Panc1 (cell line): ENCODE results near the gene RAB14.

ENCODE experiments used
- POLR2AphosphoS5 ChIP-seq: IDR thresholded peaks from 2 replicates; pipeline ENCODE4 v1.6.1; 2012; ENCODE audit warnings: mild to moderate bottlenecking, low read depth, low read length, moderate library complexity
- SIN3A ChIP-seq: IDR thresholded peaks from 2 replicates; pipeline ENCODE4 v1.6.1; 2012; ENCODE audit warnings: low read depth, mild to moderate bottlenecking, low read length, moderate library complexity, borderline replicate concordance; ENCODE audit not compliant: insufficient read depth
- TCF7L2 ChIP-seq: IDR thresholded peaks from 2 replicates; pipeline ENCODE4 v1.6.1; 2011; ENCODE audit warnings: mild to moderate bottlenecking, low read depth, low read length, inconsistent platforms
- TF ChIP-seq, protein P1 (sequence below): fragments of 450-650 bp; IDR thresholded peaks from 2 replicates; pipeline ENCODE4 v1.5.1; 2017; ENCODE audit warnings: mild to moderate bottlenecking
- TF ChIP-seq, protein P2 (sequence below), 2 experiments: IDR thresholded peaks; 2 replicates each; pipeline ENCODE4 v1.6.1; 2011 to 2012; ENCODE audit warnings: low read depth in 2 of 2, control low read depth in 1 of 2, low read length in 1 of 2, mild to moderate bottlenecking in 1 of 2, moderate library complexity in 1 of 2; ENCODE audit not compliant: insufficient read depth in 1 of 2

DNA sequence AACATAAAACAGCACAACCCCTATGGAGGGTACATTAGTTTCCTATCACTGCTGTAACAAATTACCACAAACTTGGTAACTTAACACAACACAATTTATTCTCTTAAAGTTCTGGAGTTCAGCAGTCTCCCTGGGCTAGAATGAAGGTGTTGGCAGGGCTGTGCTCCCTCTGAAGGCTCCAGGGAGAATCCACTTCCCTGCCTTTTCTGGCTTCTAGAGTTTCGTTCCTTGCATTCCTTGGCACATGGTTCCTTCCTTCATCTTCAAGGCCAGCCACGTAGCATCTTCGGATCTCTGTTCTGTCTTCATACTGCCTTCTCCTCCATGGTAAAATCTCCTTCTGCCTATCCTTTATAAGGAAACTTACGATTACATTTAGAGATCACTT, 41.3 kb upstream of the RAB14 start:
- TF ChIP-seq POLR2AphosphoS5: no peak
- TF ChIP-seq, protein P1, sequence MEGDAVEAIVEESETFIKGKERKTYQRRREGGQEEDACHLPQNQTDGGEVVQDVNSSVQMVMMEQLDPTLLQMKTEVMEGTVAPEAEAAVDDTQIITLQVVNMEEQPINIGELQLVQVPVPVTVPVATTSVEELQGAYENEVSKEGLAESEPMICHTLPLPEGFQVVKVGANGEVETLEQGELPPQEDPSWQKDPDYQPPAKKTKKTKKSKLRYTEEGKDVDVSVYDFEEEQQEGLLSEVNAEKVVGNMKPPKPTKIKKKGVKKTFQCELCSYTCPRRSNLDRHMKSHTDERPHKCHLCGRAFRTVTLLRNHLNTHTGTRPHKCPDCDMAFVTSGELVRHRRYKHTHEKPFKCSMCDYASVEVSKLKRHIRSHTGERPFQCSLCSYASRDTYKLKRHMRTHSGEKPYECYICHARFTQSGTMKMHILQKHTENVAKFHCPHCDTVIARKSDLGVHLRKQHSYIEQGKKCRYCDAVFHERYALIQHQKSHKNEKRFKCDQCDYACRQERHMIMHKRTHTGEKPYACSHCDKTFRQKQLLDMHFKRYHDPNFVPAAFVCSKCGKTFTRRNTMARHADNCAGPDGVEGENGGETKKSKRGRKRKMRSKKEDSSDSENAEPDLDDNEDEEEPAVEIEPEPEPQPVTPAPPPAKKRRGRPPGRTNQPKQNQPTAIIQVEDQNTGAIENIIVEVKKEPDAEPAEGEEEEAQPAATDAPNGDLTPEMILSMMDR: no peak
- TF ChIP-seq, protein P2, sequence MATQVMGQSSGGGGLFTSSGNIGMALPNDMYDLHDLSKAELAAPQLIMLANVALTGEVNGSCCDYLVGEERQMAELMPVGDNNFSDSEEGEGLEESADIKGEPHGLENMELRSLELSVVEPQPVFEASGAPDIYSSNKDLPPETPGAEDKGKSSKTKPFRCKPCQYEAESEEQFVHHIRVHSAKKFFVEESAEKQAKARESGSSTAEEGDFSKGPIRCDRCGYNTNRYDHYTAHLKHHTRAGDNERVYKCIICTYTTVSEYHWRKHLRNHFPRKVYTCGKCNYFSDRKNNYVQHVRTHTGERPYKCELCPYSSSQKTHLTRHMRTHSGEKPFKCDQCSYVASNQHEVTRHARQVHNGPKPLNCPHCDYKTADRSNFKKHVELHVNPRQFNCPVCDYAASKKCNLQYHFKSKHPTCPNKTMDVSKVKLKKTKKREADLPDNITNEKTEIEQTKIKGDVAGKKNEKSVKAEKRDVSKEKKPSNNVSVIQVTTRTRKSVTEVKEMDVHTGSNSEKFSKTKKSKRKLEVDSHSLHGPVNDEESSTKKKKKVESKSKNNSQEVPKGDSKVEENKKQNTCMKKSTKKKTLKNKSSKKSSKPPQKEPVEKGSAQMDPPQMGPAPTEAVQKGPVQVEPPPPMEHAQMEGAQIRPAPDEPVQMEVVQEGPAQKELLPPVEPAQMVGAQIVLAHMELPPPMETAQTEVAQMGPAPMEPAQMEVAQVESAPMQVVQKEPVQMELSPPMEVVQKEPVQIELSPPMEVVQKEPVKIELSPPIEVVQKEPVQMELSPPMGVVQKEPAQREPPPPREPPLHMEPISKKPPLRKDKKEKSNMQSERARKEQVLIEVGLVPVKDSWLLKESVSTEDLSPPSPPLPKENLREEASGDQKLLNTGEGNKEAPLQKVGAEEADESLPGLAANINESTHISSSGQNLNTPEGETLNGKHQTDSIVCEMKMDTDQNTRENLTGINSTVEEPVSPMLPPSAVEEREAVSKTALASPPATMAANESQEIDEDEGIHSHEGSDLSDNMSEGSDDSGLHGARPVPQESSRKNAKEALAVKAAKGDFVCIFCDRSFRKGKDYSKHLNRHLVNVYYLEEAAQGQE (IDR thresholded peaks at IDR 0.05; ENCODE audit: insufficient read depth in 1 of 2, low read depth in 2 of 2, low read length in 1 of 2): no peak
- no peak for TF ChIP-seq TCF7L2
- no peak for TF ChIP-seq SIN3A
